NCI-H1694 treated with DMSO at 0.1 percent for 48 hours (cell line): ENCODE measurements around the gene IGFN1.

Source experiments
- DNase-seq: peaks from one replicate; lab custom pipeline; 2025; lab: John Stamatoyannopoulos, UW

IGFN1 gene

GRCh38 chr1:201266774-201267173 lies 76.2 kb downstream of the IGFN1 start:
- no peak for DNase-seq

GRCh38 chr1:201267481-201268229 lies 77.0 kb downstream of the IGFN1 start:
- DNase-seq = no peak

- DNase-seq = peak; percentile 92
Observed at GRCh38 chr1:201268604-201269151, 78.1 kb downstream of the IGFN1 start.

GRCh38 chr1:201269281-201269680 lies 78.7 kb downstream of the IGFN1 start:
- DNase-seq = no peak

- no peak for DNase-seq
Observed at GRCh38 chr1:201269900-201270410, 79.3 kb downstream of the IGFN1 start.

- DNase-seq = no peak
Observed at GRCh38 chr1:201270616-201271390, 80.2 kb downstream of the IGFN1 start.

- no peak for DNase-seq
Observed at GRCh38 chr1:201272799-201273198, 82.2 kb downstream of the IGFN1 start.

- no peak for DNase-seq
Observed at GRCh38 chr1:201274616-201275252, 84.1 kb downstream of the IGFN1 start.

GRCh38 chr1:201275253-201275666 lies 84.6 kb downstream of the IGFN1 start:
- no peak for DNase-seq

GRCh38 chr1:201276891-201277290 lies 86.3 kb downstream of the IGFN1 start:
- DNase-seq = no peak

GRCh38 chr1:201277441-201277840 lies 86.8 kb downstream of the IGFN1 start:
- DNase-seq = no peak
